GM12878 (cell line): ENCODE data around the gene METTL14. TPM values are rescaled to one million over a fixed set of nuclear protein-coding genes. Genes with fewer than 3 reads are reported as not detected.

ENCODE experiments used
- ATAC-seq: fragments of 200-7000 bp; cut with Tn5 transposase; 3 replicates; pipeline ENCODE4 v1.9.1; 2020; ENCODE audit warnings: mild to moderate bottlenecking, moderate library complexity
- BruUV-seq: library from RNA; stranded (reverse); fragments of 400-500 nt; replicated peaks from 2 replicates; lab custom pipeline; 2021; lab: Mats Ljungman, UMichigan
- CTCF ChIA-PET: fragments of 300-600 bp; sonication (Branson Sonifier 250); formaldehyde crosslinking; extraction: SDS; loops from one replicate; lab custom pipeline; 2021; ENCODE audit warnings: inconsistent platforms; lab: Yijun Ruan, JAX
- POLR2A ChIA-PET: fragments of 350-600 bp; formaldehyde crosslinking; extraction: SDS; loops from one replicate; lab custom pipeline; 2021; ENCODE audit warnings: inconsistent platforms; lab: Charles Lee
- RAD21 ChIA-PET: fragments of 300-600 bp; sonication (Branson Sonifier 250); formaldehyde crosslinking; loops from one replicate; lab custom pipeline; 2023; ENCODE audit warnings: antibody characterized with exemption; ENCODE audit not compliant: unreplicated experiment; lab: Charles Lee
- SMC1A ChIA-PET: fragments of 300-600 bp; sonication (Branson Sonifier 250); formaldehyde crosslinking; loops from one replicate; lab custom pipeline; 2023; ENCODE audit not compliant: unreplicated experiment, uncharacterized antibody; lab: Charles Lee
- DNase-seq: peaks from one replicate; pipeline ENCODE4 v3.0.0-alpha.2; 2011; ENCODE audit warnings: low read depth, low spot score
- FAIRE-seq: peaks from 3 replicates; lab custom pipeline; 2011; peaks lifted over from hg19 to GRCh38; lab: Jason Lieb, UNC
- H2AFZ ChIP-seq: 2 replicates; pipeline ENCODE4 v1.6.0; 2011; ENCODE audit warnings: low read depth, low read length, control low read depth; ENCODE audit not compliant: control insufficient read depth
- H3K27ac ChIP-seq: 2 replicates; pipeline ENCODE4 v1.5.1; 2011; ENCODE audit warnings: control low read depth; ENCODE audit not compliant: control insufficient read depth, insufficient read depth
- H3K27me3 ChIP-seq, 2 experiments: replicated peaks in 1 of 2; 2 replicates each; pipeline versions ENCODE4 v1.6.0 to v1.6.1; 2011; ENCODE audit warnings: low read length in 1 of 2; ENCODE audit not compliant: control insufficient read depth in 2 of 2, insufficient read depth in 2 of 2
- H3K36me3 ChIP-seq, 2 experiments: 2 replicates each; pipeline ENCODE4 v1.5.1; 2011; ENCODE audit warnings: low read length in 1 of 2; ENCODE audit not compliant: control insufficient read depth in 2 of 2, insufficient read depth in 2 of 2
- H3K4me1 ChIP-seq: 2 replicates; pipeline ENCODE4 v1.6.1; 2011; ENCODE audit warnings: mild to moderate bottlenecking, low read length, moderate library complexity, mixed read lengths; ENCODE audit not compliant: control insufficient read depth, insufficient read depth
- H3K4me2 ChIP-seq: 2 replicates; pipeline ENCODE4 v1.6.0; 2011; ENCODE audit warnings: control low read depth; ENCODE audit not compliant: control insufficient read depth, insufficient read depth
- H3K4me3 ChIP-seq: fragments of 200-600 bp; sonication (generic); 2 replicates; pipeline ENCODE4 v1.5.1; 2016
- H3K79me2 ChIP-seq: 2 replicates; pipeline ENCODE4 v1.6.0; 2011; ENCODE audit warnings: low read length; ENCODE audit not compliant: control insufficient read depth, insufficient read depth
- H3K9ac ChIP-seq: 2 replicates; pipeline ENCODE4 v1.8.0; 2011; ENCODE audit warnings: low read length, control low read depth, mixed read lengths; ENCODE audit not compliant: control insufficient read depth, insufficient read depth
- H3K9me3 ChIP-seq: replicated peaks from 3 replicates; pipeline ENCODE4 v1.5.1; 2011; ENCODE audit warnings: mild to moderate bottlenecking, low read length; ENCODE audit not compliant: control insufficient read depth, insufficient read depth
- H4K20me1 ChIP-seq: 2 replicates; pipeline ENCODE4 v1.6.0; 2011; ENCODE audit not compliant: control insufficient read depth, insufficient read depth
- EED ChIP-seq: sonication (generic); IDR thresholded peaks from 2 replicates; pipeline ENCODE4 v1.6.1; 2016; ENCODE audit warnings: antibody characterized with exemption, low read depth
- FOXK2 ChIP-seq: fragments of 450-650 bp; IDR thresholded peaks from 2 replicates; pipeline ENCODE4 v1.6.1; 2017; ENCODE audit warnings: mild to moderate bottlenecking, moderate library complexity
- HSF1 ChIP-seq: fragments of 150-350 bp; IDR thresholded peaks from 2 replicates; pipeline ENCODE4 v1.6.1; 2014; ENCODE audit warnings: mild to moderate bottlenecking, low read depth, low read length
- MEF2A ChIP-seq: IDR thresholded peaks from 2 replicates; pipeline ENCODE4 v1.6.1; 2011; ENCODE audit warnings: low read depth, mild to moderate bottlenecking, low read length, moderate library complexity; ENCODE audit not compliant: insufficient read depth
- RB1 ChIP-seq: fragments of 450-650 bp; formaldehyde crosslinking; IDR thresholded peaks from 2 replicates; pipeline ENCODE4 v1.6.1; 2017; ENCODE audit warnings: mild to moderate bottlenecking, borderline replicate concordance
- RBBP5 ChIP-seq: fragments of 200-600 bp; sonication (generic); conservative IDR thresholded peaks from 2 replicates; pipeline ENCODE4 v1.6.1; 2016
- RELB ChIP-seq: fragments of 450-650 bp; IDR thresholded peaks from 2 replicates; pipeline ENCODE4 v1.6.1; 2017; ENCODE audit warnings: low read depth, mild to moderate bottlenecking, moderate library complexity
- SMARCA5 ChIP-seq: fragments of 450-650 bp; IDR thresholded peaks from 2 replicates; pipeline ENCODE4 v1.6.1; 2017; ENCODE audit warnings: mild to moderate bottlenecking
- TARDBP ChIP-seq: IDR thresholded peaks from 2 replicates; pipeline ENCODE4 v1.6.1; 2016; ENCODE audit warnings: borderline replicate concordance
- ZBTB4 ChIP-seq: fragments of 450-650 bp; formaldehyde crosslinking; IDR thresholded peaks from 2 replicates; pipeline ENCODE4 v1.4.0; 2022; ENCODE audit warnings: mild to moderate bottlenecking, moderate library complexity
- ZNF687 ChIP-seq: fragments of 450-650 bp; IDR thresholded peaks from 2 replicates; pipeline ENCODE4 v1.6.1; 2017; ENCODE audit warnings: mild to moderate bottlenecking, moderate library complexity
- ZZZ3 ChIP-seq: IDR thresholded peaks from 2 replicates; pipeline ENCODE4 v1.6.1; 2011; ENCODE audit warnings: low read depth; ENCODE audit not compliant: control insufficient read depth, insufficient read length
- in situ Hi-C: fragments of 300-500 bp; cut with MboI; formaldehyde crosslinking; loops from 9 replicates; pipeline ENCODE4 v1.14.3; 2018; ENCODE audit warnings: mixed read lengths
- intact Hi-C: fragments of 100-400 bp; cut with micrococcal nuclease; formaldehyde crosslinking; loops from one replicate; pipeline ENCODE4 v1.14.2; 2022; ENCODE audit not compliant: unreplicated experiment
- polyA plus RNA-seq, 11 experiments: library from polyadenylated mRNA; depleted of rRNA in 4 of 11; unstranded in 6 of 11; stranded (reverse) in 5 of 11; fragments of >200 nt; fragmentation: Nextera tagmentation in 4 of 11; fragmentation: Illumina TruSeq in 1 of 11; extraction: Ambion mirVana in 4 of 11; extraction: Trizol in 1 of 11; gene quantifications; 1 replicate in 1 of 11; 2 replicates in 10 of 11; pipeline versions ENCODE4 v1.2.1 to v1.2.3, GENCODE V29; 2011 to 2016; ENCODE audit warnings: inconsistent platforms in 2 of 11, missing spikeins in 2 of 11, low read depth in 1 of 11
- total RNA-seq, 4 experiments: library from RNA; depleted of rRNA in 3 of 4; stranded (reverse); fragments of >200 nt in 3 of 4; fragmentation: Illumina TruSeq in 1 of 4; extraction: Trizol in 1 of 4; gene quantifications; 2 replicates each; pipeline versions ENCODE4 v1.2.1 to v1.2.3, GENCODE V29; 2013 to 2021

Gene METTL14
- total and polyA plus RNA-seq, 10 of the 15 experiments (the other 5 are each of a cell fraction or from before 2014, with no cell fraction given) = 11.2 to 44.9 (median 27.6) TPM

- H3K4me1 ChIP-seq = no peaks in the 10 kb centered on the region
- no peak overlapping the region for H2AFZ ChIP-seq
- ChIA-PET SMC1A (no interaction called here), RAD21 (interaction anchor here (1.1 kb wide), 1 partner anchor 16 kb away, joined by 4 read pairs; no protein-coding TSS in a partner anchor), POLR2A (no interaction called here), CTCF (interaction anchor here (1.5 kb wide), 1 partner anchor 11 kb away, joined by 3 read pairs; no protein-coding TSS in a partner anchor)
- no peaks in the 10 kb centered on the region for H4K20me1 ChIP-seq
- intact Hi-C loops = no loop called here
- no peaks in the 10 kb centered on the region for H3K9me3 ChIP-seq
- FAIRE-seq (no peak), ATAC-seq (no peak), DNase-seq (no peak)
- peaks cover 0 to 35% of the 10 kb centered on the region in 2 experiments; a peak in 3 of 4 replicates for H3K36me3 ChIP-seq
- in situ Hi-C loops = no loop called here
- H3K27me3 ChIP-seq = no peaks in the 10 kb centered on the region
- H3K4me3 ChIP-seq = no peak overlapping the region
- no peak for TF ChIP-seq TARDBP
- no peak for TF ChIP-seq MEF2A
- no peak for TF ChIP-seq RBBP5
- no peak for TF ChIP-seq EED
- no peak for TF ChIP-seq SMARCA5
- no peak for TF ChIP-seq ZZZ3
- TF ChIP-seq RB1 = no peak
- no peak for TF ChIP-seq FOXK2
- TF ChIP-seq RELB = no peak
- no peak for TF ChIP-seq ZBTB4 (CRISPR knock-in tag)
- TF ChIP-seq ZNF687 = no peak
- TF ChIP-seq HSF1 = no peak
- H3K9ac ChIP-seq = no peak overlapping the region
- no peak overlapping the region for H3K27ac ChIP-seq
- no peaks in the 10 kb centered on the region for H3K79me2 ChIP-seq
- no peak overlapping the region for H3K4me2 ChIP-seq
- no TSS peak for BruUV-seq
Observed at GRCh38 chr4:118730683-118731082, 45.5 kb downstream of the METTL14 start.
